Endothelial cell of umbilical vein (primary cell): ENCODE results near the gene FANCE. TPM values are rescaled to one million over a fixed set of nuclear protein-coding genes. Genes with fewer than 3 reads are reported as not detected.

Experiments
- BruUV-seq: library from RNA; stranded (reverse); fragments of 400-500 nt; replicated peaks from 2 replicates; lab custom pipeline; 2021; lab: Mats Ljungman, UMichigan
- CTCF ChIA-PET: fragments of 300-600, 350-600 bp; sonication (Branson Sonifier 250); formaldehyde crosslinking; loops from one replicate; lab custom pipeline; 2021; ENCODE audit warnings: antibody characterized with exemption, inconsistent platforms; lab: Charles Lee
- POLR2A ChIA-PET: fragments of 300-600, 350-600 bp; sonication (Branson Sonifier 250); formaldehyde crosslinking; loops from one replicate; lab custom pipeline; 2021; ENCODE audit warnings: antibody characterized with exemption, inconsistent platforms; lab: Charles Lee
- DNase-seq: peaks from one replicate; pipeline ENCODE4 v3.0.0-alpha.2; 2011; ENCODE audit warnings: low read depth, low spot score
- FAIRE-seq: peaks from 2 replicates; lab custom pipeline; 2011; peaks lifted over from hg19 to GRCh38; lab: Jason Lieb, UNC
- H2AFZ ChIP-seq: 2 replicates; pipeline ENCODE4 v1.6.0; 2012; ENCODE audit warnings: low read depth, low read length, control low read depth, inconsistent platforms
- H3K27ac ChIP-seq: 2 replicates; pipeline ENCODE4 v1.5.1; 2011; ENCODE audit warnings: low read depth, mild to moderate bottlenecking, control low read depth, low read length, moderate library complexity; ENCODE audit not compliant: insufficient read depth
- H3K27me3 ChIP-seq, 2 experiments: 2 replicates each; pipeline versions ENCODE4 v1.6.0 to v1.6.1; 2011; ENCODE audit warnings: low read length in 2 of 2, mixed read lengths in 1 of 2; ENCODE audit not compliant: control insufficient read depth in 2 of 2, insufficient read depth in 2 of 2
- H3K36me3 ChIP-seq, 2 experiments: 2 replicates in 1 of 2; 3 replicates in 1 of 2; pipeline ENCODE4 v1.5.1; 2011; ENCODE audit warnings: low read length in 2 of 2, mild to moderate bottlenecking in 1 of 2, moderate library complexity in 1 of 2; ENCODE audit not compliant: control insufficient read depth in 2 of 2, insufficient read depth in 2 of 2; ENCODE audit errors: extremely low read depth in 1 of 2
- H3K4me1 ChIP-seq: 3 replicates; pipeline ENCODE4 v1.5.1; 2011; ENCODE audit warnings: mild to moderate bottlenecking, low read length; ENCODE audit not compliant: control insufficient read depth, insufficient read depth; ENCODE audit errors: extremely low read depth
- H3K4me2 ChIP-seq: 2 replicates; pipeline ENCODE4 v1.6.1; 2011; ENCODE audit warnings: low read length, control low read depth, mixed read lengths; ENCODE audit not compliant: insufficient read depth
- H3K4me3 ChIP-seq, 3 experiments: fragments of 200-600 bp in 1 of 3; sonication (generic), shearing (Covaris generic) in 1 of 3; replicated peaks in 1 of 3; 2 replicates each; pipeline ENCODE4 v1.5.1; 2011 to 2016; ENCODE audit warnings: control low read depth in 3 of 3, low read length in 3 of 3, mild to moderate bottlenecking in 2 of 3, inconsistent platforms in 1 of 3, low read depth in 1 of 3, moderate library complexity in 1 of 3; ENCODE audit not compliant: insufficient read depth in 1 of 3
- H3K79me2 ChIP-seq: 2 replicates; pipeline ENCODE4 v1.6.0; 2012; ENCODE audit warnings: low read length, inconsistent platforms; ENCODE audit not compliant: control insufficient read depth, insufficient read depth
- H3K9ac ChIP-seq: replicated peaks from 2 replicates; pipeline ENCODE3; 2011; ENCODE audit warnings: low read length, control low read depth; ENCODE audit not compliant: insufficient read depth; ENCODE audit errors: extremely low read depth
- H3K9me1 ChIP-seq: replicated peaks from 3 replicates; pipeline ENCODE4 v1.6.0; 2011; ENCODE audit warnings: mild to moderate bottlenecking, low read length; ENCODE audit not compliant: control insufficient read depth, insufficient read depth; ENCODE audit errors: extremely low read depth
- H3K9me3 ChIP-seq: replicated peaks from 2 replicates; pipeline ENCODE4 v1.5.1; 2012; ENCODE audit warnings: low read length, inconsistent platforms; ENCODE audit not compliant: control insufficient read depth, insufficient read depth
- H4K20me1 ChIP-seq: replicated peaks from 2 replicates; pipeline ENCODE3; 2011; ENCODE audit warnings: mild to moderate bottlenecking, low read length; ENCODE audit not compliant: control insufficient read depth, insufficient read depth; ENCODE audit errors: extremely low read depth
- EZH2 ChIP-seq: IDR thresholded peaks from 2 replicates; pipeline ENCODE4 v1.6.1; 2012; ENCODE audit warnings: borderline replicate concordance, low read depth, mild to moderate bottlenecking, moderate library complexity, low read length, inconsistent platforms; ENCODE audit not compliant: severe bottlenecking
- FOS ChIP-seq: IDR thresholded peaks from 2 replicates; pipeline ENCODE4 v1.6.1; 2011; ENCODE audit warnings: mild to moderate bottlenecking, low read length, moderate library complexity, borderline replicate concordance; ENCODE audit not compliant: insufficient read depth
- GATA2 ChIP-seq: IDR thresholded peaks from 2 replicates; pipeline ENCODE4 v1.7.0; 2011; ENCODE audit warnings: low read depth, mild to moderate bottlenecking, moderate library complexity, mixed read lengths, low read length; ENCODE audit not compliant: insufficient read length, insufficient read depth
- JUN ChIP-seq: IDR thresholded peaks from 2 replicates; pipeline ENCODE4 v1.6.1; 2011; ENCODE audit warnings: borderline replicate concordance, low read depth; ENCODE audit not compliant: insufficient read length, insufficient read depth
- MYC ChIP-seq: IDR thresholded peaks from one replicate; pipeline ENCODE4 v1.6.1; 2011; ENCODE audit warnings: mild to moderate bottlenecking, low read depth, low read length
- POLR2A ChIP-seq: IDR thresholded peaks from 2 replicates; pipeline ENCODE4 v1.6.1; 2012; ENCODE audit warnings: low read depth, mild to moderate bottlenecking, control low read depth, low read length
- POLR2AphosphoS5 ChIP-seq: IDR thresholded peaks from 2 replicates; pipeline ENCODE4 v1.6.1; 2012; ENCODE audit warnings: low read depth, mild to moderate bottlenecking, control low read depth, low read length, moderate library complexity; ENCODE audit not compliant: insufficient read depth
- dilution Hi-C: fragments of 300-500 bp; cut with MboI; formaldehyde crosslinking; loops from one replicate; pipeline ENCODE4 v1.15.0; 2019; ENCODE audit warnings: low sequenced_read_pairs; ENCODE audit not compliant: extremely low pct_ligation_motif_present
- intact Hi-C: fragments of 100-400 bp; cut with micrococcal nuclease; formaldehyde crosslinking; loops from one replicate; pipeline ENCODE4 v1.10.0; 2022
- polyA plus RNA-seq, 4 experiments: library from polyadenylated mRNA; depleted of rRNA in 3 of 4; stranded (reverse) in 3 of 4; unstranded in 1 of 4; fragments of >200 nt; gene quantifications; 2 replicates each; pipeline versions ENCODE4 v1.2.1 to v1.2.3, GENCODE V29; 2011 to 2012; ENCODE audit warnings: missing spikeins in 1 of 4
- total RNA-seq: library from RNA; stranded (reverse); gene quantifications from 2 replicates; pipeline ENCODE4 v1.2.3, GENCODE V29; 2021
- TF ChIP-seq, protein P1 (sequence below): IDR thresholded peaks from 2 replicates; pipeline ENCODE4 v1.6.1; 2011; ENCODE audit not compliant: insufficient read depth, insufficient read length
- TF ChIP-seq, protein P2 (sequence below), 2 donors: IDR thresholded peaks; 1 replicate in 1 of 2; 2 replicates in 1 of 2; pipeline ENCODE4 v1.5.1; 2011; ENCODE audit warnings: low read length in 2 of 2, mild to moderate bottlenecking in 2 of 2, moderate library complexity in 2 of 2, control low read depth in 1 of 2, inconsistent platforms in 1 of 2, low read depth in 1 of 2; ENCODE audit not compliant: insufficient read depth in 1 of 2; ENCODE audit errors: extremely low read depth in 1 of 2

Gene FANCE
- total and polyA plus RNA-seq, 2 donors (not counting 3 experiments of a cell fraction or from before 2014, with no cell fraction given), result 9.1 to 12.7 TPM

DNA sequence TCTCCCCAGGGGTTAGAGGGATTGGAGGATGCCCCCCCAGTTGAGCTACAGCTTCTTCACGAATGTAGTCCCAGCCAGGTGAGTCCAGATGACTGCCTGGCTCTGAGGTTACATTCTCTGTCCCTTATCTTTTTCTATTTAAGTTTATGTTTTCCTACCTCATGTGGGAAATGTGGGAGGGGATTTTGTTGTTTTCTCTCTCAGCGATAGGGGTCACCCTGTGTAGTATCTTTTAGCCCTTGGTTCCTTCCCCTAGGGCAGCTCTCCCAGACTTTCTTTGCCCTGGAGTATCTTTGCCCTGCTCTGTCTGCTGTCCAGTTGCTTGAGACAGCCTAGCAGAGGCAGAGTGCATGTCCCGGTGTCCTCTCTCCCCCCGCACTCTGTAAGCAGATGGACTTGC lies 5.8 kb downstream of the FANCE start:
- no peaks in the 10 kb centered on the region for H4K20me1 ChIP-seq
- peaks cover 6 to 7% of the 10 kb centered on the region in 2 experiments for H3K36me3 ChIP-seq
- intact Hi-C loops (no loop called here), dilution Hi-C loops (no loop called here)
- H3K27ac ChIP-seq, result no peak overlapping the region
- no peak for DNase-seq
- H3K9ac ChIP-seq, result no peak overlapping the region
- H3K27me3 ChIP-seq, result no peaks in the 10 kb centered on the region
- H2AFZ ChIP-seq, result no peak overlapping the region
- no TSS peak for BruUV-seq
- POLR2A ChIA-PET, result no interaction called here
- H3K4me1 ChIP-seq, result peaks cover 6% of the 10 kb centered on the region
- no peaks in the 10 kb centered on the region for H3K79me2 ChIP-seq
- FAIRE-seq, result no peak
- no peaks in the 10 kb centered on the region for H3K9me1 ChIP-seq
- CTCF ChIA-PET, result interaction anchor here (1.0 kb wide), 1 partner anchor 8 kb away, joined by 3 read pairs; no protein-coding TSS in a partner anchor
- TF ChIP-seq MYC, result no peak
- TF ChIP-seq JUN, result no peak
- TF ChIP-seq EZH2, result no peak
- no peak for TF ChIP-seq GATA2
- no peak for TF ChIP-seq FOS
- no peak for TF ChIP-seq POLR2A
- TF ChIP-seq, protein P1, sequence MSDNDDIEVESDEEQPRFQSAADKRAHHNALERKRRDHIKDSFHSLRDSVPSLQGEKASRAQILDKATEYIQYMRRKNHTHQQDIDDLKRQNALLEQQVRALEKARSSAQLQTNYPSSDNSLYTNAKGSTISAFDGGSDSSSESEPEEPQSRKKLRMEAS, result no peak
- no peak for TF ChIP-seq POLR2AphosphoS5
- TF ChIP-seq, protein P2, sequence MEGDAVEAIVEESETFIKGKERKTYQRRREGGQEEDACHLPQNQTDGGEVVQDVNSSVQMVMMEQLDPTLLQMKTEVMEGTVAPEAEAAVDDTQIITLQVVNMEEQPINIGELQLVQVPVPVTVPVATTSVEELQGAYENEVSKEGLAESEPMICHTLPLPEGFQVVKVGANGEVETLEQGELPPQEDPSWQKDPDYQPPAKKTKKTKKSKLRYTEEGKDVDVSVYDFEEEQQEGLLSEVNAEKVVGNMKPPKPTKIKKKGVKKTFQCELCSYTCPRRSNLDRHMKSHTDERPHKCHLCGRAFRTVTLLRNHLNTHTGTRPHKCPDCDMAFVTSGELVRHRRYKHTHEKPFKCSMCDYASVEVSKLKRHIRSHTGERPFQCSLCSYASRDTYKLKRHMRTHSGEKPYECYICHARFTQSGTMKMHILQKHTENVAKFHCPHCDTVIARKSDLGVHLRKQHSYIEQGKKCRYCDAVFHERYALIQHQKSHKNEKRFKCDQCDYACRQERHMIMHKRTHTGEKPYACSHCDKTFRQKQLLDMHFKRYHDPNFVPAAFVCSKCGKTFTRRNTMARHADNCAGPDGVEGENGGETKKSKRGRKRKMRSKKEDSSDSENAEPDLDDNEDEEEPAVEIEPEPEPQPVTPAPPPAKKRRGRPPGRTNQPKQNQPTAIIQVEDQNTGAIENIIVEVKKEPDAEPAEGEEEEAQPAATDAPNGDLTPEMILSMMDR (IDR thresholded peaks at IDR 0.05; ENCODE audit: extremely low read depth in 1 of 2, insufficient read depth in 1 of 2, low read depth in 1 of 2, low read length in 2 of 2), result no peak
- no peak overlapping the region for H3K4me2 ChIP-seq
- no peak overlapping the region for H3K4me3 ChIP-seq
- H3K9me3 ChIP-seq, result no peaks in the 10 kb centered on the region
